ENCODE data around the gene ADGRF4. TPM values are rescaled to one million over a fixed set of nuclear protein-coding genes. Genes with fewer than 3 reads are reported as not detected.

The ADGRF4 gene
- total RNA-seq, 1 donor from 2014 or later = not detected

GRCh38 chr6:47681201-47681990 lies 17.0 kb upstream of the ADGRF4 start:
- DNase-seq (ENCODE audit: low spot score in 2 of 2) (no peak), FAIRE-seq (no peak)

GRCh38 chr6:47686411-47686810 lies 12.0 kb upstream of the ADGRF4 start:
- no peak for FAIRE-seq

GRCh38 chr6:47687432-47687831 lies 10.9 kb upstream of the ADGRF4 start:
- FAIRE-seq (no peak), DNase-seq (ENCODE audit: low spot score in 2 of 2) (no peak)

More at GRCh38 chr6:47686411-47686810, 12.0 kb upstream of the ADGRF4 start:
- DNase-seq (ENCODE audit: low spot score in 2 of 2) = no peak

GRCh38 chr6:47690214-47690613 lies 8.2 kb upstream of the ADGRF4 start:
- DNase-seq (ENCODE audit: low spot score in 2 of 2) = no peak
- no peak for FAIRE-seq

GRCh38 chr6:47690791-47691190 lies 7.6 kb upstream of the ADGRF4 start:
- FAIRE-seq (no peak), DNase-seq (ENCODE audit: low spot score in 2 of 2) (no peak)

- FAIRE-seq (no peak), DNase-seq (ENCODE audit: low spot score in 2 of 2) (no peak)
Observed at GRCh38 chr6:47697925-47698324, 455 bp upstream of the ADGRF4 start.

GRCh38 chr6:47700053-47700452 lies 1.7 kb downstream of the ADGRF4 start:
- DNase-seq (ENCODE audit: low spot score in 2 of 2) (no peak), FAIRE-seq (no peak)

- FAIRE-seq = no peak
- DNase-seq (ENCODE audit: low spot score in 2 of 2) = no peak
Observed at GRCh38 chr6:47700596-47700995, 2.2 kb downstream of the ADGRF4 start.

- no peak for DNase-seq (ENCODE audit: low spot score in 2 of 2)
- no peak for FAIRE-seq
Observed at GRCh38 chr6:47701363-47701762, 3.0 kb downstream of the ADGRF4 start.

GRCh38 chr6:47709160-47709559 lies 10.8 kb downstream of the ADGRF4 start:
- DNase-seq (ENCODE audit: low spot score in 2 of 2) (no peak), FAIRE-seq (no peak)

- DNase-seq (ENCODE audit: low spot score in 2 of 2) = no peak
- no peak for FAIRE-seq
Observed at GRCh38 chr6:47710295-47710694, 11.9 kb downstream of the ADGRF4 start.

GRCh38 chr6:47713200-47713599 lies 14.8 kb downstream of the ADGRF4 start:
- no peak for FAIRE-seq
- DNase-seq (ENCODE audit: low spot score in 2 of 2) = no peak

- DNase-seq (ENCODE audit: low spot score in 2 of 2) (no peak), FAIRE-seq (no peak)
Observed at GRCh38 chr6:47714802-47715201, 16.4 kb downstream of the ADGRF4 start.

- DNase-seq (ENCODE audit: low spot score in 2 of 2) = no peak
- FAIRE-seq = no peak
Observed at GRCh38 chr6:47715782-47716181, 17.4 kb downstream of the ADGRF4 start.

GRCh38 chr6:47716207-47716606 lies 17.8 kb downstream of the ADGRF4 start:
- FAIRE-seq (no peak), DNase-seq (ENCODE audit: low spot score in 2 of 2) (no peak)

- no peak for FAIRE-seq
Observed at GRCh38 chr6:47718571-47718970, 20.2 kb downstream of the ADGRF4 start.

GRCh38 chr6:47721189-47721588 lies 22.8 kb downstream of the ADGRF4 start:
- FAIRE-seq = no peak

More at GRCh38 chr6:47718571-47718970, 20.2 kb downstream of the ADGRF4 start:
- no peak for DNase-seq (ENCODE audit: low spot score in 2 of 2)

GRCh38 chr6:47722194-47722593 lies 23.8 kb downstream of the ADGRF4 start:
- no peak for DNase-seq (ENCODE audit: low spot score in 2 of 2)
- no peak for FAIRE-seq

More at GRCh38 chr6:47721189-47721588, 22.8 kb downstream of the ADGRF4 start:
- DNase-seq (ENCODE audit: low spot score in 2 of 2) = no peak

GRCh38 chr6:47724300-47724699 lies 25.9 kb downstream of the ADGRF4 start:
- FAIRE-seq (no peak), DNase-seq (ENCODE audit: low spot score in 2 of 2) (no peak)

GRCh38 chr6:47727391-47727790 lies 29.0 kb downstream of the ADGRF4 start:
- FAIRE-seq = no peak
- no peak for DNase-seq (ENCODE audit: low spot score in 2 of 2)

- no peak for FAIRE-seq
Observed at GRCh38 chr6:47729019-47729418, 30.6 kb downstream of the ADGRF4 start.

GRCh38 chr6:47729457-47729856 lies 31.1 kb downstream of the ADGRF4 start:
- FAIRE-seq (no peak), DNase-seq (ENCODE audit: low spot score in 2 of 2) (no peak)

More at GRCh38 chr6:47729019-47729418, 30.6 kb downstream of the ADGRF4 start:
- no peak for DNase-seq (ENCODE audit: low spot score in 2 of 2)
